ENCODE results near the gene DHCR7.

- TF ChIP-seq EZH2phosphoT487 (IDR thresholded peaks at IDR 0.05; ENCODE audit: low read depth, severe bottlenecking, unreplicated experiment) = no peak
- no peak for TF ChIP-seq CTCF (IDR thresholded peaks at IDR 0.05; ENCODE audit: poor library complexity)
- no peak for TF ChIP-seq EZH2 (IDR thresholded peaks at IDR 0.05; ENCODE audit: borderline replicate concordance)
Observed at GRCh38 chr11:71421392-71421950, 26.7 kb downstream of the DHCR7 start.

All from hepatocyte (in vitro differentiated cells).